Endothelial cell of hepatic sinusoid (primary cell): ENCODE data around the gene ST7.

ENCODE experiments used
- in situ Hi-C: cut with HindIII; loops from 2 replicates; pipeline ENCODE4 v1.10.0; 2017; ENCODE audit warnings: low sequenced_read_pairs

The ST7 gene

GRCh38 chr7:117143580-117143979, 190.3 kb downstream of the ST7 start:
- in situ Hi-C loops: no loop called here

- in situ Hi-C loops: no loop called here
Observed at GRCh38 chr7:117145333-117145732, 192.0 kb downstream of the ST7 start.

GRCh38 chr7:117146059-117146458, 192.8 kb downstream of the ST7 start:
- in situ Hi-C loops: no loop called here

GRCh38 chr7:117146511-117146910, 193.2 kb downstream of the ST7 start:
- in situ Hi-C loops: no loop called here

- in situ Hi-C loops: no loop called here
Observed at GRCh38 chr7:117148971-117149370, 195.7 kb downstream of the ST7 start.

- in situ Hi-C loops: no loop called here
Observed at GRCh38 chr7:117149692-117150091, 196.4 kb downstream of the ST7 start.

GRCh38 chr7:117152213-117153007, 199.1 kb downstream of the ST7 start:
- in situ Hi-C loops: no loop called here

- in situ Hi-C loops: no loop called here
Observed at GRCh38 chr7:117153016-117153545, 199.8 kb downstream of the ST7 start.

- in situ Hi-C loops: no loop called here
Observed at GRCh38 chr7:117154721-117155120, 201.4 kb downstream of the ST7 start.

GRCh38 chr7:117155694-117156093, 202.4 kb downstream of the ST7 start:
- in situ Hi-C loops: no loop called here

- in situ Hi-C loops: no loop called here
Observed at GRCh38 chr7:117157241-117158209, 204.2 kb downstream of the ST7 start.

GRCh38 chr7:117158941-117159697, 205.8 kb downstream of the ST7 start:
- in situ Hi-C loops: no loop called here

GRCh38 chr7:117163101-117163500, 209.8 kb downstream of the ST7 start:
- in situ Hi-C loops: no loop called here

- in situ Hi-C loops: no loop called here
Observed at GRCh38 chr7:117164620-117165019, 211.3 kb downstream of the ST7 start.

GRCh38 chr7:117165656-117166055, 212.4 kb downstream of the ST7 start:
- in situ Hi-C loops: no loop called here

GRCh38 chr7:117169907-117170306, 216.6 kb downstream of the ST7 start:
- in situ Hi-C loops: no loop called here

GRCh38 chr7:117171106-117171505, 217.8 kb downstream of the ST7 start:
- in situ Hi-C loops: no loop called here

- in situ Hi-C loops: no loop called here
Observed at GRCh38 chr7:117172283-117172682, 219.0 kb downstream of the ST7 start.

GRCh38 chr7:117173035-117173770, 219.9 kb downstream of the ST7 start:
- in situ Hi-C loops: no loop called here

GRCh38 chr7:117176206-117176605, 222.9 kb downstream of the ST7 start:
- in situ Hi-C loops: no loop called here
